AG04450 (cell line): ENCODE measurements around the gene LRWD1. TPM values are rescaled to one million over a fixed set of nuclear protein-coding genes. Genes with fewer than 3 reads are reported as not detected.
"Not testable (repeated sequence)": the region's sequence is repeated elsewhere in the genome, so short reads cannot be mapped to it uniquely, and the experiment has no call there.

Experiments
- CTCF ChIA-PET: fragments of 300-600, 350-600 bp; formaldehyde crosslinking; extraction: SDS; loops from one replicate; lab custom pipeline; 2022; ENCODE audit warnings: antibody characterized with exemption, inconsistent platforms; lab: Charles Lee
- POLR2A ChIA-PET: fragments of 350-600 bp; formaldehyde crosslinking; extraction: SDS; loops from one replicate; lab custom pipeline; 2021; ENCODE audit warnings: antibody characterized with exemption, inconsistent platforms; lab: Yijun Ruan, JAX
- DNase-seq: peaks from one replicate; pipeline ENCODE4 v3.0.0-alpha.2; 2011; ENCODE audit warnings: low read depth, low spot score
- H3K27ac ChIP-seq: one replicate; pipeline ENCODE4 v1.5.1; 2012; ENCODE audit warnings: low read depth, low read length, control low read depth
- H3K27me3 ChIP-seq: one replicate; pipeline ENCODE4 v1.6.0; 2012; ENCODE audit warnings: low read length; ENCODE audit not compliant: control insufficient read depth, insufficient read depth
- H3K4me3 ChIP-seq: 2 replicates; pipeline ENCODE4 v1.5.1; 2011; ENCODE audit warnings: mild to moderate bottlenecking, low read depth, low read length, control low read depth
- H3K9me3 ChIP-seq: 2 replicates; pipeline ENCODE4 v1.5.1; 2012; ENCODE audit warnings: low read length; ENCODE audit not compliant: control insufficient read depth, insufficient read depth
- CTCF ChIP-seq: IDR thresholded peaks from 2 replicates; pipeline ENCODE4 v1.5.1; 2011; ENCODE audit warnings: low read depth, low read length, control low read depth, inconsistent platforms
- polyA plus RNA-seq: library from polyadenylated mRNA; depleted of rRNA; stranded (reverse); fragments of >200 nt; gene quantifications from 2 replicates; pipeline ENCODE4 v1.2.3, GENCODE V29; 2011

Gene LRWD1
- polyA plus RNA-seq, 1 experiment = 9.2 TPM

- Histone ChIP-seq H3K4me3 (no peak overlapping the region), H3K9me3 (no peaks in the 10 kb centered on the region; the same call in 1 of the 2 replicates)
- CTCF ChIA-PET = no interaction called here
Observed at GRCh38 chr7:102454468-102454867, 10.3 kb upstream of the LRWD1 start.

GRCh38 chr7:102454932-102455331 lies 9.9 kb upstream of the LRWD1 start:
- H3K4me3 ChIP-seq, CTCF ChIA-PET, H3K9me3 ChIP-seq, H3K27ac ChIP-seq, H3K27me3 ChIP-seq, DNase-seq: not testable (repeated sequence)
- POLR2A ChIA-PET = interaction anchor here (0.9 to 1.1 kb wide), 2 partner anchors 15 to 21 kb away, joined by 3 read pairs; no protein-coding TSS in a partner anchor

More at GRCh38 chr7:102454468-102454867, 10.3 kb upstream of the LRWD1 start:
- no peaks in the 10 kb centered on the region for H3K27me3 ChIP-seq
- POLR2A ChIA-PET = interaction anchor here (0.9 kb wide), 1 partner anchor 14 kb away, joined by 3 read pairs; no protein-coding TSS in a partner anchor
- TF ChIP-seq CTCF = no peak
- H3K27ac ChIP-seq = no peak overlapping the region
- no peak for DNase-seq

GRCh38 chr7:102455596-102455995 lies 9.2 kb upstream of the LRWD1 start:
- H3K27ac ChIP-seq = no peak overlapping the region
- DNase-seq = no peak
- TF ChIP-seq CTCF = no peak
- no peaks in the 10 kb centered on the region for H3K27me3 ChIP-seq
- POLR2A ChIA-PET = interaction anchor here (0.9 to 1.1 kb wide), 2 partner anchors 15 to 22 kb away, joined by 3 read pairs; no protein-coding TSS in a partner anchor
- no peaks in the 10 kb centered on the region; the same call in 1 of the 2 replicates for H3K9me3 ChIP-seq
- CTCF ChIA-PET = interaction anchor here (1.5 kb wide), 1 partner anchor 12 kb away, joined by 9 read pairs; no protein-coding TSS in a partner anchor
- no peak overlapping the region for H3K4me3 ChIP-seq

GRCh38 chr7:102456327-102456726 lies 8.5 kb upstream of the LRWD1 start:
- no peak for DNase-seq
- Histone ChIP-seq H3K9me3 (no peaks in the 10 kb centered on the region; the same call in 1 of the 2 replicates), H3K27ac (peak overlapping the region; percentile 39), H3K4me3 (no peak overlapping the region), H3K27me3 (no peaks in the 10 kb centered on the region)
- CTCF ChIA-PET = interaction anchor here (0.5 to 1.5 kb wide), 4 partner anchors 9 to 21 kb away, joined by 3 to 9 read pairs (median 4); no protein-coding TSS in a partner anchor
- POLR2A ChIA-PET = interaction anchor here (0.7 kb wide), 1 partner anchor 11 kb away, joined by 5 read pairs; no protein-coding TSS in a partner anchor
- no peak for TF ChIP-seq CTCF

- peak overlapping the region; percentile 11 for H3K27ac ChIP-seq
- no peaks in the 10 kb centered on the region; the same call in 1 of the 2 replicates for H3K9me3 ChIP-seq
- ChIA-PET CTCF (interaction anchor here (1.5 kb wide), 1 partner anchor 10 kb away, joined by 9 read pairs; no protein-coding TSS in a partner anchor), POLR2A (no interaction called here)
- DNase-seq = no peak
- H3K27me3 ChIP-seq = no peaks in the 10 kb centered on the region
- TF ChIP-seq CTCF = no peak
- H3K4me3 ChIP-seq = no peak overlapping the region
Observed at GRCh38 chr7:102457352-102457924, 7.3 kb upstream of the LRWD1 start.
